K562 (cell line): Measurements from ENCODE around the gene ZFP64. TPM values are rescaled to one million over a fixed set of nuclear protein-coding genes. Genes with fewer than 3 reads are reported as not detected.

Experiments
- ATAC-seq: fragments of 200-7000 bp; cut with Tn5 transposase; 3 replicates; pipeline ENCODE4 v1.9.1; 2020; ENCODE audit warnings: moderate library complexity
- BruUV-seq: library from RNA; stranded (reverse); fragments of 400-500 nt; replicated peaks from 2 replicates; lab custom pipeline; 2021; lab: Mats Ljungman, UMichigan
- CTCF ChIA-PET: fragments of 300-600 bp; formaldehyde crosslinking; extraction: SDS; loops from one replicate; lab custom pipeline; 2021; ENCODE audit warnings: low intra/inter-chr PET ratio; lab: Yijun Ruan, JAX
- POLR2A ChIA-PET: fragments of 300-600, 350-650 bp; sonication (Branson Sonifier 250); formaldehyde crosslinking; extraction: SDS; loops from one replicate; lab custom pipeline; 2021; ENCODE audit warnings: antibody characterized with exemption, inconsistent platforms; lab: Yijun Ruan, JAX
- DNase-seq, 4 experiments: peaks; one replicate each; pipeline versions ENCODE4 v3.0.0 to v3.0.0-alpha.2; 2011 to 2018; ENCODE audit warnings: low spot score in 3 of 4, mixed read lengths in 3 of 4; ENCODE audit errors: extremely low read depth in 1 of 4
- FAIRE-seq: peaks from 2 replicates; lab custom pipeline; 2011; peaks lifted over from hg19 to GRCh38; lab: Jason Lieb, UNC
- H2AFZ ChIP-seq: 2 replicates; pipeline ENCODE4 v1.6.0; 2011; ENCODE audit warnings: low read depth, low read length, control low read depth, inconsistent platforms
- H3K27ac ChIP-seq: fragments of 200-600 bp; 3 replicates; pipeline ENCODE4 v1.8.0; 2011; ENCODE audit warnings: low read depth, mild to moderate bottlenecking, control low read depth, inconsistent platforms, low read length, moderate library complexity, mixed read lengths; ENCODE audit errors: extremely low read depth
- H3K27me3 ChIP-seq, 2 experiments: fragments of 300-600 bp in 1 of 2; 2 replicates in 1 of 2; 3 replicates in 1 of 2; pipeline versions ENCODE4 v1.6.0 to v1.8.0; 2011; ENCODE audit warnings: inconsistent platforms in 2 of 2, low read length in 2 of 2, mild to moderate bottlenecking in 1 of 2, mixed read lengths in 1 of 2, moderate library complexity in 1 of 2; ENCODE audit not compliant: control insufficient read depth in 2 of 2, insufficient read depth in 2 of 2
- H3K36me3 ChIP-seq: fragments of 300-600 bp; 3 replicates; pipeline ENCODE4 v1.8.0; 2011; ENCODE audit warnings: mild to moderate bottlenecking, low read length, inconsistent platforms; ENCODE audit not compliant: control insufficient read depth, insufficient read depth
- H3K4me1 ChIP-seq, 2 experiments: fragments of 200-600 bp in 1 of 2; replicated peaks in 1 of 2; 2 replicates in 1 of 2; 3 replicates in 1 of 2; pipeline versions ENCODE4 v1.5.1 to v1.8.0; 2011; ENCODE audit warnings: inconsistent platforms in 2 of 2, low read length in 2 of 2, mild to moderate bottlenecking in 1 of 2, mixed read lengths in 1 of 2, moderate library complexity in 1 of 2; ENCODE audit not compliant: control insufficient read depth in 2 of 2, insufficient read depth in 2 of 2
- H3K4me2 ChIP-seq: 2 replicates; pipeline ENCODE4 v1.6.1; 2011; ENCODE audit warnings: low read length, control low read depth, inconsistent platforms, mixed read lengths; ENCODE audit not compliant: insufficient read depth
- H3K4me3 ChIP-seq: fragments of 200-600 bp; sonication (generic), shearing (Covaris generic); 2 replicates; pipeline ENCODE4 v1.5.1; 2016; ENCODE audit warnings: control low read depth, inconsistent platforms
- H3K79me2 ChIP-seq: fragments of 200-600 bp; 3 replicates; pipeline ENCODE4 v1.8.0; 2011; ENCODE audit warnings: low read length, inconsistent platforms; ENCODE audit not compliant: control insufficient read depth, insufficient read depth
- H3K9ac ChIP-seq, 2 experiments: 2 replicates each; pipeline versions ENCODE4 v1.6.0 to v1.6.1; 2011; ENCODE audit warnings: low read depth in 2 of 2, low read length in 2 of 2, control low read depth in 1 of 2, inconsistent platforms in 1 of 2, mild to moderate bottlenecking in 1 of 2, mixed read lengths in 1 of 2; ENCODE audit not compliant: insufficient read depth in 1 of 2
- H3K9me1 ChIP-seq: one replicate; pipeline ENCODE4 v1.6.0; 2011; ENCODE audit warnings: inconsistent platforms, mild to moderate bottlenecking, low read length, moderate library complexity; ENCODE audit not compliant: control insufficient read depth, insufficient read depth
- H3K9me3 ChIP-seq: replicated peaks from 2 replicates; pipeline ENCODE4 v1.5.1; 2011; ENCODE audit warnings: low read depth, low read length, inconsistent platforms; ENCODE audit not compliant: control insufficient read depth, insufficient read depth
- H4K20me1 ChIP-seq: replicated peaks from 2 replicates; pipeline ENCODE4 v1.6.1; 2011; ENCODE audit warnings: low read length, inconsistent platforms, mixed read lengths; ENCODE audit not compliant: control insufficient read depth, insufficient read depth
- BCL6 ChIP-seq: fragments of 250-450 bp; sonication (Bioruptor Pico); IDR thresholded peaks from 2 replicates; pipeline ENCODE4 v1.4.0; 2020
- HDAC1 ChIP-seq, 2 experiments: fragments of 450-650 bp; IDR thresholded peaks; 2 replicates each; pipeline ENCODE4 v1.6.1; 2016 to 2017; ENCODE audit warnings: inconsistent platforms in 1 of 2, mild to moderate bottlenecking in 1 of 2, moderate library complexity in 1 of 2
- MEF2A ChIP-seq: IDR thresholded peaks from 2 replicates; pipeline ENCODE4 v1.6.1; 2011; ENCODE audit warnings: low read depth, mild to moderate bottlenecking, low read length, moderate library complexity; ENCODE audit not compliant: control insufficient read depth
- ZNF384 ChIP-seq: IDR thresholded peaks from 2 replicates; pipeline ENCODE4 v1.6.1; 2012; ENCODE audit warnings: low read depth, low read length, improper control_type of control experiment
- WGBS: fragments of 100-300 bp; shearing (Covaris generic); methylation state at CpG from one replicate; pipeline ENCODE4 v1.1.6; 2016; ENCODE audit warnings: low coverage, mixed read lengths; ENCODE audit not compliant: insufficient coverage; ENCODE audit errors: missing lambda C conversion rate; 5-methylcytosine and 5-hydroxymethylcytosine counted together
- in situ Hi-C: fragments of 300-500 bp; cut with MboI; formaldehyde crosslinking; loops from 4 replicates; pipeline ENCODE4 v1.15.0; 2018; ENCODE audit warnings: inconsistent platforms, mixed read lengths
- intact Hi-C: fragments of 100-400 bp; cut with micrococcal nuclease; formaldehyde crosslinking; loops from 2 replicates; pipeline ENCODE4 v1.14.2; 2022
- polyA plus RNA-seq, 8 experiments: library from polyadenylated mRNA; depleted of rRNA in 4 of 8; stranded (reverse) in 5 of 8; unstranded in 3 of 8; fragments of >200 nt; fragmentation: Nextera tagmentation in 2 of 8; fragmentation: Illumina TruSeq in 1 of 8; extraction: Ambion mirVana in 2 of 8; extraction: Trizol in 1 of 8; gene quantifications; 2 replicates each; pipeline versions ENCODE4 v1.2.1 to v1.2.3, GENCODE V29; 2011 to 2014; ENCODE audit warnings: inconsistent platforms in 1 of 8, missing spikeins in 1 of 8
- total RNA-seq, 7 experiments: library from RNA; depleted of rRNA in 6 of 7; stranded (reverse); fragments of >200 nt in 6 of 7; fragmentation: Illumina TruSeq in 2 of 7; extraction: Trizol in 2 of 7; gene quantifications; 2 replicates each; pipeline versions ENCODE4 v1.2.1 to v1.2.3, GENCODE V29; 2011 to 2021; ENCODE audit warnings: low replicate concordance in 1 of 7

ZFP64 gene
- total and polyA plus RNA-seq, 9 of the 15 experiments (the other 6 are each of a cell fraction or from before 2014, with no cell fraction given), result 1.4 to 13.4 (median 7.0) TPM

DNA sequence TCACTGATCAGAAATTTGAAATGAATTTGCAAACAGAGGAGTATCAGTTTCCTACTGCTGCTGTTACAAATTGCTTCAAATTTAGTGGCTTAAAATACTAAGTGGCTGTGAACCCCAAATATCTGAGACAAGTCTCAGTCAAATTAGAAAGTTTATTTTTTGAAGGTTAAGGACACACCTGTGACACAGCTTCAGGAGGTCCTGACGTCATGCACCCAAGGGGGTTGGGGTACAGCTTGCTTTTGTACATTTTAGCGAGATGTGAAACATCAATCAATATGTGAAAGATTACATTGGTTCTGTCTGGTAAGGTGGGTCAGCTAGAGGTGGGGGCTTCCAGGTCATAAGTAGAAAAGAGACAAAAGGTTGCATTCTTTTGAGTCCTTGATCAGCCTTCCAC, 21.4 kb upstream of the ZFP64 start:
- no peak overlapping the region for H3K27ac ChIP-seq
- in situ Hi-C loops (no loop called here), intact Hi-C loops (loop anchor here (10.0 kb wide), 1 partner anchor 88 kb away; no protein-coding TSS in a partner anchor)
- ATAC-seq, result no peak
- no peak for FAIRE-seq
- no peaks in the 10 kb centered on the region; a peak in 1 of 5 replicates for H3K4me1 ChIP-seq
- no peaks in the 10 kb centered on the region; the same call in 2 of the 3 replicates for H3K36me3 ChIP-seq
- H3K4me3 ChIP-seq, result no peak overlapping the region
- H3K4me2 ChIP-seq, result no peak overlapping the region
- H3K9me3 ChIP-seq, result no peaks in the 10 kb centered on the region; the same call in 1 of the 2 replicates
- ChIA-PET CTCF (no interaction called here), POLR2A (interaction anchor here (1.3 kb wide), 1 partner anchor 15 kb away, joined by 3 read pairs; no protein-coding TSS in a partner anchor)
- WGBS, result 31% methylated on average over 2 of the region's 2 CpGs
- H3K27me3 ChIP-seq, result no peaks in the 10 kb centered on the region; a peak in 1 of 5 replicates
- no TSS peak for BruUV-seq
- no peaks in the 10 kb centered on the region for H4K20me1 ChIP-seq
- no peaks in the 10 kb centered on the region for H3K9me1 ChIP-seq
- H3K9ac ChIP-seq, result no peak overlapping the region
- H3K79me2 ChIP-seq, result peaks cover 34% of the 10 kb centered on the region
- no peak for DNase-seq
- no peak overlapping the region for H2AFZ ChIP-seq
- TF ChIP-seq BCL6 (no peak), ZNF384 (no peak), MEF2A (no peak), HDAC1 (IDR thresholded peaks at IDR 0.05) (no peak)
